Measurements from ENCODE around the gene PLXNB3. TPM values are rescaled to one million over a fixed set of nuclear protein-coding genes. Genes with fewer than 3 reads are reported as not detected.
"Not testable (repeated sequence)": the region's sequence is repeated elsewhere in the genome, so short reads cannot be mapped to it uniquely, and the experiment has no call there.

Gene PLXNB3
- polyA plus RNA-seq, 2 donors = 5.1 to 12.4 TPM

GRCh38 chrX:153740631-153741222, 23.3 kb upstream of the PLXNB3 start:
- no peaks in the 10 kb centered on the region for H3K27me3 ChIP-seq (ENCODE audit: control insufficient read depth in 1 of 2, insufficient read depth in 2 of 2, low read length in 2 of 2)
- no peaks in the 10 kb centered on the region for H3K36me3 ChIP-seq (ENCODE audit: control insufficient read depth in 2 of 2, insufficient read depth in 2 of 2, low read length in 1 of 2)
- no peaks in the 10 kb centered on the region for H3K9me3 ChIP-seq (ENCODE audit: control insufficient read depth in 2 of 2, insufficient read depth in 1 of 2, low read depth in 1 of 2, low read length in 1 of 2)
- peaks cover 0 to 7% of the 10 kb centered on the region in 2 donors for H3K4me1 ChIP-seq (ENCODE audit: control insufficient read depth in 2 of 2, insufficient read depth in 2 of 2, low read length in 1 of 2)
- no peak overlapping the region for H3K27ac ChIP-seq (ENCODE audit: low read depth in 2 of 2, low read length in 1 of 2)
- 75 to 84% methylated on average over 16 of the region's 16 CpGs for WGBS, 2 donors
- H3K4me3 ChIP-seq (ENCODE audit: low read depth in 1 of 2, low read length in 2 of 2) = no peak overlapping the region

DNA sequence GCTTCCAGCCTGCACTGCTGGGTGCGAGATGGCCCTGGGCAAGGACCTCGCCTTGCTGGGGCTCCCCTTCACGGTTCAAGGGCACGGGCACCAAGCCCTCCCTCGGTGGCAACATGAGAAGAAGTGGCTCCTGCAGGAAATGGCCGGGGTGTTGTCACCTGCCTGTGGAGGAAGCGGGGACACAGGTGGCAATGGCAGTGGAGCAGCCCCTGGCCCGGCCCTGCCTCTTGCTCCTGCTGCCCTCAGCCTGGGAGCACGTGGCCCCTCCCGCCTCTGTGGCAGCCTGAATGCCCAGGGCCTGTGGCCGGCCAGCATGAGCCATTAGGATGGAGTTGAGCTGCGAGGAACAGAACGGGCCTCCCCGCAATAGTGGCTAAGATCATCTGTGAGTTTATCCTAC, 22.6 kb upstream of the PLXNB3 start:
- Histone ChIP-seq H3K4me3 (ENCODE audit: low read depth in 1 of 2, low read length in 2 of 2) (no peak overlapping the region), H3K4me1 (ENCODE audit: control insufficient read depth in 2 of 2, insufficient read depth in 2 of 2, low read length in 1 of 2) (peaks cover 0 to 7% of the 10 kb centered on the region in 2 donors), H3K9me3 (ENCODE audit: control insufficient read depth in 2 of 2, insufficient read depth in 1 of 2, low read depth in 1 of 2, low read length in 1 of 2) (no peaks in the 10 kb centered on the region), H3K27ac (ENCODE audit: low read depth in 2 of 2, low read length in 1 of 2) (no peak overlapping the region), H3K36me3 (ENCODE audit: control insufficient read depth in 2 of 2, insufficient read depth in 2 of 2, low read length in 1 of 2) (no peaks in the 10 kb centered on the region), H3K27me3 (ENCODE audit: control insufficient read depth in 1 of 2, insufficient read depth in 2 of 2, low read length in 2 of 2) (no peaks in the 10 kb centered on the region)
- WGBS, 2 donors = 84 to 87% methylated on average over 10 to 14 of the region's 14 CpGs

DNA sequence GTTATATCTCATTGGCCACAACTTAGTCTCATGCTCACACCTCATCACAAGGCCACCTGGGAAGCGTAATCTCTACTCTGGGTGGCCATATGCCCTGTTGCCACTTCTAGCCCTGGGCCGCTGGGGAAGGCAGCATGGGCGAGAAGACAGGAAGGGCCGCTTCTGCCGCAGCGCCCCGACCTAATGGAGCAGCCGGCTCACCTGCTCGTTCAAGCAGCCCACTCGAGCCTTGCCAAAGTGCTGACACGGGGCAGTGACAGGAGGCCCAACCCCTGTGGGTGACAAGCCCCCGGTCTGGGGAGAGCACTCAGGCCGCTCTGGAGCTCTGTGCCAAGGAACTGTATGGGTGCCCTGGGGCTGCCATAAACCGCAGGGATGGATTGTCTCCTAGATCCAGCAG, 21.9 kb upstream of the PLXNB3 start:
- H3K4me3 ChIP-seq (ENCODE audit: low read depth in 1 of 2, low read length in 2 of 2); H3K4me1 ChIP-seq (ENCODE audit: control insufficient read depth in 2 of 2, insufficient read depth in 2 of 2, low read length in 1 of 2); H3K27me3 ChIP-seq (ENCODE audit: control insufficient read depth in 1 of 2, insufficient read depth in 2 of 2, low read length in 2 of 2); H3K27ac ChIP-seq (ENCODE audit: low read depth in 2 of 2, low read length in 1 of 2); H3K36me3 ChIP-seq (ENCODE audit: control insufficient read depth in 2 of 2, insufficient read depth in 2 of 2, low read length in 1 of 2); H3K9me3 ChIP-seq (ENCODE audit: control insufficient read depth in 2 of 2, insufficient read depth in 1 of 2, low read depth in 1 of 2, low read length in 1 of 2): not testable (repeated sequence)
- 90 to 95% methylated on average over 14 of the region's 14 CpGs for WGBS, 2 donors

DNA sequence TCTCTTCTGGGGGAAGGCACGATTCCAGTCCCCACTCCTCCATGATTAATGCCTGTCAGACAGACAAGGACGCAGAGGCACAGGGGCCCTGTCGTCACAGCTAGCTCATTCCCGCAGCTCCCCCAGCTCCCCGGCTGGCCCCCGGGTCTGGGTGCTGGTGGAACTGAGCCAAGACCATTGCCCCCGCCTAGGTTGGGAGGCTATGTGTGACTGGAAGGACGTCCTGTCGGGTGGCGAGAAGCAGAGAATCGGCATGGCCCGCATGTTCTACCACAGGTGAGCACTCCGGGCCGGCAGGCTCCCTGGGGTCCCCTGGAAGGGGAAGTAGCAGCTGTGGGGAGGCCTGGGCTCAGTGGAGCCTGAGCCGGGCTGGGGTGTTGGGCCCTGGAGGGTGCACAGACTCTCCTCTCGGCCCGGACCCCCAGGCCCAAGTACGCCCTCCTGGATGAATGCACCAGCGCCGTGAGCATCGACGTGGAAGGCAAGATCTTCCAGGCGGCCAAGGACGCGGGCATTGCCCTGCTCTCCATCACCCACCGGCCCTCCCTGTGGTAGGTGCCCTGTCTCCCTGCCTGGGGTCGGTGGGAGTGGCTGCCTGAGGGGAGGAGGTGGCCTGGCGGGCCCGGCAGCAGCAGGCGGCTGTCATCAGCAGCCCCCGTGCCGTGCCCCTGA, 21.1 kb upstream of the PLXNB3 start:
- not testable (repeated sequence) for H3K4me3 ChIP-seq (ENCODE audit: low read depth in 1 of 2, low read length in 2 of 2); H3K36me3 ChIP-seq (ENCODE audit: control insufficient read depth in 2 of 2, insufficient read depth in 2 of 2, low read length in 1 of 2); H3K27me3 ChIP-seq (ENCODE audit: control insufficient read depth in 1 of 2, insufficient read depth in 2 of 2, low read length in 2 of 2); H3K4me1 ChIP-seq (ENCODE audit: control insufficient read depth in 2 of 2, insufficient read depth in 2 of 2, low read length in 1 of 2); H3K9me3 ChIP-seq (ENCODE audit: control insufficient read depth in 2 of 2, insufficient read depth in 1 of 2, low read depth in 1 of 2, low read length in 1 of 2)
- peak overlapping the region in 1 of 2 donors; percentile 14 for H3K27ac ChIP-seq (ENCODE audit: low read depth in 2 of 2, low read length in 1 of 2)
- WGBS, 2 donors = 53 to 65% methylated on average over 18 to 32 of the region's 32 CpGs

DNA sequence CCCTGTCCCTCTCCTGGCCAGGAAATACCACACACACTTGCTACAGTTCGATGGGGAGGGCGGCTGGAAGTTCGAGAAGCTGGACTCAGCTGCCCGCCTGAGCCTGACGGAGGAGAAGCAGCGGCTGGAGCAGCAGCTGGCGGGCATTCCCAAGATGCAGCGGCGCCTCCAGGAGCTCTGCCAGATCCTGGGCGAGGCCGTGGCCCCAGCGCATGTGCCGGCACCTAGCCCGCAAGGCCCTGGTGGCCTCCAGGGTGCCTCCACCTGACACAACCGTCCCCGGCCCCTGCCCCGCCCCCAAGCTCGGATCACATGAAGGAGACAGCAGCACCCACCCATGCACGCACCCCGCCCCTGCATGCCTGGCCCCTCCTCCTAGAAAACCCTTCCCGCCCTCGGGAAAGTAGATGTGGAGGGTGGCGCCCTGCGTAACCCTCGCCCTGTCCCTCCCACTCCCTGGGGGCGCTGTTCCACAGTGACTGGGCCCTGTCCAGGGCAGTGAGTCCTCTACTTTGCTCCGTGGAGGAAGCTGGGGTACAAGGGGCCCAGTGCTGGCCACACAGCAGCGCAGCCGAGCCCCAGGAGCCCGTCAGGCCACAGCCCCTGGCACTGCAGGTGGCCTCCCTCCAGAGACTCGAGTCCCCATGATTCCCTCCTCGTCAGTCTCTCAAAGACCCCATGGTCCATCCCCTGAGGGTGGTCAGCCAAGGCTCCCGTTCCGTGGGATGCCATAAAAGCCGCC, 20.4 kb upstream of the PLXNB3 start:
- not testable (repeated sequence) for H3K9me3 ChIP-seq (ENCODE audit: control insufficient read depth in 2 of 2, insufficient read depth in 1 of 2, low read depth in 1 of 2, low read length in 1 of 2); H3K36me3 ChIP-seq (ENCODE audit: control insufficient read depth in 2 of 2, insufficient read depth in 2 of 2, low read length in 1 of 2); H3K27me3 ChIP-seq (ENCODE audit: control insufficient read depth in 1 of 2, insufficient read depth in 2 of 2, low read length in 2 of 2); H3K4me1 ChIP-seq (ENCODE audit: control insufficient read depth in 2 of 2, insufficient read depth in 2 of 2, low read length in 1 of 2); H3K4me3 ChIP-seq (ENCODE audit: low read depth in 1 of 2, low read length in 2 of 2)
- 30 to 50% methylated on average over 18 to 30 of the region's 35 CpGs for WGBS, 2 donors
- H3K27ac ChIP-seq (ENCODE audit: low read depth in 2 of 2, low read length in 1 of 2) = peak overlapping the region in 1 of 2 donors; percentile 14

DNA sequence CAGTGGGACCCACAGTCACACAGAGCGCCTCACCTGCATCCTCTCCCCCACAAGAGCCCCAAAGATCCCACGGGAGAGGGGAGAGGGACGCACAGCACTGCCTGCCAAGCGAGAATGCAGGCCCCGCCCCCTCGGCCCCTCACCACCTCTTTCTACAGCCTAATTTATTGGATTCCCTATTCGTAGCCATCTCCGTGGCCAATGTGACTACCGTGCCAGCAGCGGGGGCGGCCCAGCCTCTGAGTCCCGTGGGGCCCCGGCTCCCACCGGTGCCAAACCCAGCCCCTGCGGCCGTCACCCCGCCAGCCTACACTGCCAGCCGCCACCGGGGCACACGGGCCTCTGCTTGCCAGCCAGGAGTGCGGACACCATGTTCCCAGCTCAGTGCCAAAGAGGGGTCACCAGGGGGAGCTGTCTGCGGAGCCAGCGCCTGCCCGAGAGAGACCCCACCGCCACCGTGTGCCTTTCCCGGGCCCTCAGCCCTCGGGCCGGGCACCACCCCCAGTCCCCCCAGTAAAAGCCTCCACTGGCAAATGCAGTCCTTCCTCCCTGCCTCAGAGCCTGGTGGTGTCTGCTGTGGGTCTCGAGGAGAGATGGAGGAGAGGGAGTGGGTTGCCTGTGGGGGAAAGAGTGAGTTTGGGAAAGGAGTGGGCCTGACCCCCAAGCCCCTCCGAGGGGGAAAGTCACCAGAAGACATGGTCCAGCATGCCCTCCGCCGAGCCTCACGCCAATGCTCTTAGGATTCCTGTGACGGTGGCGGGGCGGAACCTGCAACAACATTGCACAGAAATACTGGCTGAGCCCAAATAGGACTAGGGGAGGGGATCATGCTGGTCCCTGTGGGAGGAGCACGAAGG, 19.6 kb upstream of the PLXNB3 start:
- no peaks in the 10 kb centered on the region for H3K9me3 ChIP-seq (ENCODE audit: control insufficient read depth in 2 of 2, insufficient read depth in 1 of 2, low read depth in 1 of 2, low read length in 1 of 2)
- WGBS, 2 donors = 9 to 24% methylated on average over 31 to 38 of the region's 38 CpGs
- H3K4me1 ChIP-seq (ENCODE audit: control insufficient read depth in 2 of 2, insufficient read depth in 2 of 2, low read length in 1 of 2) = peaks cover 0 to 7% of the 10 kb centered on the region in 2 donors
- H3K4me3 ChIP-seq (ENCODE audit: low read depth in 1 of 2, low read length in 2 of 2) = no peak overlapping the region
- no peaks in the 10 kb centered on the region for H3K27me3 ChIP-seq (ENCODE audit: control insufficient read depth in 1 of 2, insufficient read depth in 2 of 2, low read length in 2 of 2)
- peak overlapping the region in 1 of 2 donors; percentile 11 for H3K27ac ChIP-seq (ENCODE audit: low read depth in 2 of 2, low read length in 1 of 2)
- H3K36me3 ChIP-seq (ENCODE audit: control insufficient read depth in 2 of 2, insufficient read depth in 2 of 2, low read length in 1 of 2) = no peaks in the 10 kb centered on the region

DNA sequence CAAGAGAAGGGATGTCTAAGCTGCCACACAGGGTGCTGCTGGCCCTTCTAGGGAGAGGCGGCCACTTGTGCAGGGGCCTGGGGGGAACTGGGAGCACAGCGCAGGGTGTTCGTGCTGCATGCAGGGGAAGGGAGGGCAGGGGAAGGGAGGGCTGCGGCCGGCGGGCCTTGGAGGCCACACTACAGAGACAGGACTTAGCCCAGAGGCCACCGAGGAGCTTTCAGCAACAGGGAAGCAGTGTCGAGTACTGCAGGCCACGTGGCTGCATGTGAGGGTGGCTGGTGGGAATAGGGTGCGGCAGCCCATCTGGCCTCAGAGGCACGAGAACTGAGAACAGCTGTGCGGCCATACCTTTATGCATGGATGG, 19.0 kb upstream of the PLXNB3 start:
- not testable (repeated sequence) for H3K27ac ChIP-seq (ENCODE audit: low read depth in 2 of 2, low read length in 1 of 2); H3K27me3 ChIP-seq (ENCODE audit: control insufficient read depth in 1 of 2, insufficient read depth in 2 of 2, low read length in 2 of 2); H3K4me1 ChIP-seq (ENCODE audit: control insufficient read depth in 2 of 2, insufficient read depth in 2 of 2, low read length in 1 of 2); H3K4me3 ChIP-seq (ENCODE audit: low read depth in 1 of 2, low read length in 2 of 2); H3K36me3 ChIP-seq (ENCODE audit: control insufficient read depth in 2 of 2, insufficient read depth in 2 of 2, low read length in 1 of 2); H3K9me3 ChIP-seq (ENCODE audit: control insufficient read depth in 2 of 2, insufficient read depth in 1 of 2, low read depth in 1 of 2, low read length in 1 of 2)
- WGBS, 2 donors = 35 to 42% methylated on average over 12 of the region's 12 CpGs

GRCh38 chrX:153746359-153746758, 17.7 kb upstream of the PLXNB3 start:
- Histone ChIP-seq H3K9me3 (ENCODE audit: control insufficient read depth in 2 of 2, insufficient read depth in 1 of 2, low read depth in 1 of 2, low read length in 1 of 2) (no peaks in the 10 kb centered on the region), H3K36me3 (ENCODE audit: control insufficient read depth in 2 of 2, insufficient read depth in 2 of 2, low read length in 1 of 2) (no peaks in the 10 kb centered on the region), H3K27ac (ENCODE audit: low read depth in 2 of 2, low read length in 1 of 2) (no peak overlapping the region), H3K4me3 (ENCODE audit: low read depth in 1 of 2, low read length in 2 of 2) (no peak overlapping the region), H3K4me1 (ENCODE audit: control insufficient read depth in 2 of 2, insufficient read depth in 2 of 2, low read length in 1 of 2) (peaks cover 0 to 2% of the 10 kb centered on the region in 2 donors), H3K27me3 (ENCODE audit: control insufficient read depth in 1 of 2, insufficient read depth in 2 of 2, low read length in 2 of 2) (no peaks in the 10 kb centered on the region)
- WGBS, 2 donors = 76 to 92% methylated on average over 3 of the region's 3 CpGs

DNA sequence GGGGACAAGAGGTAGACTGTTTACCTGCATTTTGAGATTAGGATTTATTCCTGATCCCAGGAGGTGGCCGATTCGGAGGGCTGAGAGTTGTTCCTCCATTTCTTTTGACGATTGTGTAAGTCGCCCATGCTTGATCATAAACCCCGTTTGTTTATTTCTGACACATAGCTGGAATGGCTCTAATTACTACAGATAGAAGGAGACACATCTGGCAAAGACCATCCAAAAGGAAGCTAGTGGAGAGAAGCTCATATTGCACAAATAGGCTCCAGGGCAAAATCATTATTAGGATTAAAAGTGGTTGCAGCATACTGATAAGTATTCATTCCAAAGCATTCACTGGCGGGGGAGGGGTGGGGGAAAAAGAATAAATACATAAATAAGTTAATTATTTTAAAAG, 17.1 kb upstream of the PLXNB3 start:
- not testable (repeated sequence) for H3K4me3 ChIP-seq (ENCODE audit: low read depth in 1 of 2, low read length in 2 of 2); H3K4me1 ChIP-seq (ENCODE audit: control insufficient read depth in 2 of 2, insufficient read depth in 2 of 2, low read length in 1 of 2); H3K36me3 ChIP-seq (ENCODE audit: control insufficient read depth in 2 of 2, insufficient read depth in 2 of 2, low read length in 1 of 2); H3K9me3 ChIP-seq (ENCODE audit: control insufficient read depth in 2 of 2, insufficient read depth in 1 of 2, low read depth in 1 of 2, low read length in 1 of 2); H3K27ac ChIP-seq (ENCODE audit: low read depth in 2 of 2, low read length in 1 of 2); H3K27me3 ChIP-seq (ENCODE audit: control insufficient read depth in 1 of 2, insufficient read depth in 2 of 2, low read length in 2 of 2)
- 68 to 74% methylated on average over 6 of the region's 6 CpGs for WGBS, 2 donors

Data from esophagus (tissue), 2 donors.